Stimulated activated CD4-positive, alpha-beta T cell treated with anti-CD3 and anti-CD28 coated beads, TNF-alpha, amount 100 ng/mL, for 1 hour (primary cell): Measurements from ENCODE around the gene MFAP2.
"Not testable (repeated sequence)": the region's sequence is repeated elsewhere in the genome, so short reads cannot be mapped to it uniquely, and the experiment has no call there.

ENCODE experiments used
- DNase-seq, 3 donors: peaks; one replicate each; pipeline ENCODE4 v3.0.0-alpha.2; 2020; ENCODE audit warnings: low read depth in 3 of 3, low spot score in 1 of 3

The MFAP2 gene

DNA sequence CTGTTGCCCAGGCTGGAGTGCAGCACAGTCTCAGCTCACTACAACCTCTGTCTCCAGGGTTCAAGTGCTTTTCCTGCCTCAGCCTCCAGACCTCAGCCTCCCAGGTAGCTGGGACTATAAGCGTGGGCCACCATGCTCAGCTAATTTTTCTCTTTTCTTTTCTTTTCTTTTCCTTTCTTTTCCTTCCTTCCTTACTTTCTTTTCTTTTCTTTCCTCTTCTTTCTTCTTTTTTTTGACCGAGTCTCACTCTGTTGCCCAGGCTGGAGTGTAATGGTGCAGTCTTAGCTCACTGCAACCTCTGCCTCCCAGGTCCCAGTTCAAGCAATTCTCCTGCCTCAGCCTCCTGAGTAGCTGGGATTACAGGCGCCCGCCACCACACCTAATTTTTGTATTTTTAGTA is 16.3 kb downstream of the MFAP2 start:
- not testable (repeated sequence) for DNase-seq

DNA sequence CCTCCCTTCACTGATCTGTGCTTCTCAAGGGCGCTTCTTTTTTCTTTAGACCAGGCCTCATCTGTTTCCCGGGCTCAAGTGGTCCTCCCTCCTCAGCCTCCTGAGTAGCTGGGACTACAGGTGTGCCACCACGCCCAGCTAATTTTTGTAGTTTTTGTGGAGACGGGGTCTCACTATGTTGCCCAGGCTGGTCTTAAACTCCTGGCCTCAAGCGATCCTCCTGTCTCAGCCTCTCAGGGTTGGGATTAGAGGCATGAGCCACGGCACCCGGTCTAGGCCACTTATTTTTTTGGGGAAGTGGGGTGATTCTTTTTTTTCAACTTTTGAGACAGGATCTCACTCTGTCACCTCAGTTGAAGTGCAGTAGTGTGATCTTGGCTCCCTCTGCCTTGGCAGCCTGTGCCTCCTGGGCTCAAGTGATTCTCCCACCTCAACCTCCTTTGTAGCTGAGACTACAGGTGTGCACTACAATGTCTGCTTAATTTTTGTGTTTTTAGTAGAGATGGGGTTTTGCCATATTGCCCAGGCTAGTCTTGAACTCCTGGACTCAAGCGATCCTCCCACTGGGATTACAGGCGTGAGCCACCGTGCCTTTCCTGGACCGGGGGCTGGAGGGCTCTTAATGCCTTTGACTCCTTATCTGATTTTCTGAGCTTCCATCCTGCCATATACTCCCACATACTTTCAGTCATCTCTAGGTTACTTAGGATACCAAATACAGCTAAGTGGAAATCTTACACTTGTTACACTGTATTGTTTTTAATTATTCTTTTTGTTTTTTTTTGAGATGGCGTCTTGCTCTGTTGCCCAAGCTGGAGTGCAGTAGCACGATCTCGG is 18.9 kb downstream of the MFAP2 start:
- no peak for DNase-seq

- DNase-seq = peak; percentile 43 to 69 (median 51)
Observed at GRCh38 chr1:16960560-16961296, 19.7 kb downstream of the MFAP2 start.

DNA sequence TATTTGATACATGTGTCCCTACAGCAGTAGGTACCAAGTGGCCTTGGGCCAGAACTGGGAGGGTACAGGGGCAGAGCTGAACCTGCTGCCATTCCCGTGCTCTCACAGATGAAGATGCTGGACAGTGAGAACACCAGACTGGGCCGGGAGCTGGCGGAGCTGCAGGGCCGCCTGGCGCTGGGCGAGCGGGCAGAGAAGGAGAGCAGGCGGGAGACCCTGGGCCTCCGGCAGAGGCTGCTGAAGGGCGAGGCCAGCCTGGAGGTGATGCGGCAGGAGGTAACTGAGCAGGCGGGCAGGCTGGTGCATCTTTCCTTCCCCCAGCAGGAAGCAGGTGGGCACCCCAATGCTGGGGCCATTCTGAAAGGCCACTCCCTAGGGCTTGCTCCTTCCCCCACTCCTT is 21.9 kb downstream of the MFAP2 start:
- no peak for DNase-seq

DNA sequence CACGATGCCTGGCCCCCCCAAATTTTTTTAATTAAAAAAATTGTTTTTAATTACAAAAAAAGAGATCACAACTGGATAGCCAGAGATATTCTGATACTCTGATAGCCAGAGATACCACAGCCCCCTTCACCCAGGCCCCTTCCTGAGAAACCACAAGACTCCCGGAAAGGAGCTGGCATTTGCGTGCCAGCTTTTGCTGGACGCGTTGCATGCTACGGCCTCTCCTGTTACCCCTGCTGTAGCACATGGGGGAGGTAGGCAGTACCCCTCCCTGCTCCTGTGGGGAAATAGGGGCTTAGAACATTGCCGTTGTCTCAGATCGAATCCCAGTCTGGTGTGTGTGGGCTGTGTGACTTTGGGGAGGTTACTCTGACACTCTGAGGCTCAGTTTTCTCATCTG is 22.7 kb downstream of the MFAP2 start:
- DNase-seq = no peak

- no peak for DNase-seq
Observed at GRCh38 chr1:16956775-16957174, 23.6 kb downstream of the MFAP2 start.

DNA sequence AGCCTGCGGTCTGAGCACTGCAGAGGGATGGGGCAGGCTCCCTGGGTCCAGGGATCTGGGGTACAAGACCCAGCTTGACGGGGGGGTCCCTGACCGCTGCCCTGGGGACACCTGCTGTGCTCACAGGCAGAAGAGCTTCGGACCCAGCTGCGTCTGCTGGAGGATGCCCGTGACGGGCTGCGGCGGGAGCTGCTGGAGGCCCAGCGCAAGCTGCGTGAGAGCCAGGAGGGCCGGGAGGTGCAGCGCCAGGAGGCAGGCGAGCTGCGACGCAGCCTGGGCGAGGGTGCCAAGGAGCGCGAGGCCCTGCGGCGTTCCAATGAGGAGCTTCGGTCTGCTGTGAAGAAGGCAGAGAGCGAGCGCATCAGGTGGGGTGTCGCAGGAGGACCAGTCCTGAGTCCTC is 25.2 kb downstream of the MFAP2 start:
- DNase-seq = no peak

DNA sequence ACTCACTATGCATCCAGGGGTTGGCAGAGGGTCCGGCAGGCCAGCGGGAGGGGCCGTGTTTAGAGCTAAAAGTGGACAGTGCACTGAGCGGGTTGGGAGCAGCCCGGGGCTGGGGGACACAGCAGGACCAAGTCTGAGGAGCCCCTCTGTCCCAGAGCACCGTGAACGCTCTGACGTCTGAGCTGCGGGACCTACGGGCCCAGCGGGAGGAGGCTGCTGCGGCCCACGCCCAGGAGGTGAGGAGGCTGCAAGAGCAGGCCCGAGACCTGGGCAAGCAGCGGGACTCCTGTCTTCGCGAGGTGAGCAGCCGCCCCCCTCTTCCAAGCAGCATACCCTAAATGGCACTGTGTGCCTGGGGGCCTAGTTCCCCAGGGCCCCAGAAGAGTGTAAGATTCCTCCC is 25.8 kb downstream of the MFAP2 start:
- no peak for DNase-seq

DNA sequence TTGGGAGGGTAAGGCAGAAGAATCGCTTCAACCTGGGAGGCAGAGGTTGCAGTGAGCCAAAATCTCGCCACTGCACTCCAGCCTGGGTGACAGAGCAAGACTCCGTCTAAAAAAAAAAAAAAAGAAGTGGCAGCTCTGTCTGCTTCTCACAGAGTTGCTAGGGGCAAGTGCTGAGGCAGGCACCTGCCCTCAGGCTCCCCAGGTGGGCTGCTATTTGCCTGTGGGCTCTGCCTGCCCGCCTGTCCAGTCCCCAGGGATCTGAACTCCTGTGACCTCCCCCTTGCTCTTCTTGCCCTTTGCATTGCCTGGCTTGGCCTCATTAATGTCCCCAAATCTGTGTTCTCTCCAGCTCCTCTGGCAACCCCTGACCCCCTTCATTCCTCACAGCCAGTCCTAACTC is 28.0 kb downstream of the MFAP2 start:
- not testable (repeated sequence) for DNase-seq

DNA sequence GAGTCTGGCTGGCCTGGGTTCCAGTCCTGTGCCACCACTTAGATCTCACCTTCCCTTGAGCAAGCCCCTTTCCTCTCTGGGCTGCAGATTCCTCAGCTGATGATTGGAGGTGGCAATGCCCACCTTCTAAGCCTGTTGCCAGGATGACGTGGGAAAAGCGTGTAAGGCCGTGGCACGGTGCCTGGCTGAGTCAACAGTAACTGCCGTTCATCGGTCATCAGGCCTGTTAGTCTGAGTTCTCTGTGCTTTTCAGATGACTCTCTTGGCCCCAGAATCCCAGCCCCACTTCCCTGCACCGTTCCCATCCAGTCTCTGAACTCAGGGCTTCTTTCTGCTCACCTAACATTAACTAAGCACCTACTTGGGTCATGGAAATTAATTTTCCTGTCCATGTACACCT is 31.4 kb downstream of the MFAP2 start:
- not testable (repeated sequence) for DNase-seq

GRCh38 chr1:16948282-16948891 is 32.0 kb downstream of the MFAP2 start:
- not testable (repeated sequence) for DNase-seq

DNA sequence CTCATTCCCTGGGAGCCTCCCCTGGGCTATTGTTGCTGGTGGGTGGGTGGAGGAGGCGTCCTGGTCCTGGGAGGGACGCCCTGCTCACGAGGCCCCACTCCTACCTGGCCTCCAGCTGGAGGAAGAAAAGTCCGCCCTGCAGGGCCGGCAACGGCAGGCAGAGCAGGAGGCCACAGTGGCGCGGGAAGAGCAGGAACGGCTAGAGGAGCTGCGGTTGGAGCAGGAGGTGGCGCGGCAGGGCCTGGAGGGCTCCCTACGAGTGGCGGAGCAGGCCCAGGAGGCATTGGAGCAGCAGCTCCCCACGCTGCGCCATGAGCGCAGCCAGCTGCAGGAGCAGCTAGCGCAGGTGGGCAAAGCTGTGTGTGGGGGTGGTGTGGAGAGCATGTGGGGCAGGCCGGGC is 33.8 kb downstream of the MFAP2 start:
- no peak for DNase-seq

- not testable (repeated sequence) for DNase-seq
Observed at GRCh38 chr1:16946185-16946584, 34.2 kb downstream of the MFAP2 start.

DNA sequence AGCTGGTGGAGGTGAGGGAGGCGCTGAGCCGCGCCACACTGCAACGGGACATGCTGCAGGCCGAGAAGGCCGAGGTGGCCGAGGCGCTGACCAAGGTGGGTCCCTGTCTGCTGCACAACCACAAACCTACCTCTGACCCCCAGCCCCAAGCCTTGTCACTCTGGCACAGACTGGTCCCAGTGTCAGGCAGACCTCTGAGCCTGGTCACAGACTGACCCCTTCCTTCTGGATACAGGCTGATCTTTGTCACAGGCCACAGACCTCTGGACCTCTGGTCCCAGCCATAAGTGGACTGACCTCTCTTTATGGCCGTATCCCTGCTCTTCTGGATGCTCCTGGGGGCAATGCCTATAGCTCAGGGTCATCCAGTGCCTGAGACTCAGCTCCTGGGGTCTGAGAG is 34.9 kb downstream of the MFAP2 start:
- DNase-seq = not testable (repeated sequence)

DNA sequence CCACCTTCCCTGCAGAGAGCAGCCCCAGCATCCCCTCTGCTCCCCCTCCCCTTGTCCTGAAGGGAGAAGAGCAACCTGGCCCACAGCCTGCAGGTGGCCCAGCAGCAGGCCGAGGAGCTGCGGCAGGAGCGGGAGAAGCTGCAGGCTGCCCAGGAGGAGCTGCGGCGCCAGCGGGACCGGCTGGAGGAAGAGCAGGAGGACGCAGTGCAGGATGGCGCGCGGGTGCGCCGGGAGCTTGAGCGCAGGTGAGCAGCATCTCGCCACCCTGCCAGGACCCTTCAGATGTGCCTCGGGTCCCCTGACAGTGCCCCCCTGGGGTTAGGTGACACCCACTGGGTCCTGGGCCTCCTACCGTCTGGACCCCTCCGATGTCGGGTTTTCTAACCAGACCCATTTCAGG is 36.4 kb downstream of the MFAP2 start:
- no peak for DNase-seq

DNA sequence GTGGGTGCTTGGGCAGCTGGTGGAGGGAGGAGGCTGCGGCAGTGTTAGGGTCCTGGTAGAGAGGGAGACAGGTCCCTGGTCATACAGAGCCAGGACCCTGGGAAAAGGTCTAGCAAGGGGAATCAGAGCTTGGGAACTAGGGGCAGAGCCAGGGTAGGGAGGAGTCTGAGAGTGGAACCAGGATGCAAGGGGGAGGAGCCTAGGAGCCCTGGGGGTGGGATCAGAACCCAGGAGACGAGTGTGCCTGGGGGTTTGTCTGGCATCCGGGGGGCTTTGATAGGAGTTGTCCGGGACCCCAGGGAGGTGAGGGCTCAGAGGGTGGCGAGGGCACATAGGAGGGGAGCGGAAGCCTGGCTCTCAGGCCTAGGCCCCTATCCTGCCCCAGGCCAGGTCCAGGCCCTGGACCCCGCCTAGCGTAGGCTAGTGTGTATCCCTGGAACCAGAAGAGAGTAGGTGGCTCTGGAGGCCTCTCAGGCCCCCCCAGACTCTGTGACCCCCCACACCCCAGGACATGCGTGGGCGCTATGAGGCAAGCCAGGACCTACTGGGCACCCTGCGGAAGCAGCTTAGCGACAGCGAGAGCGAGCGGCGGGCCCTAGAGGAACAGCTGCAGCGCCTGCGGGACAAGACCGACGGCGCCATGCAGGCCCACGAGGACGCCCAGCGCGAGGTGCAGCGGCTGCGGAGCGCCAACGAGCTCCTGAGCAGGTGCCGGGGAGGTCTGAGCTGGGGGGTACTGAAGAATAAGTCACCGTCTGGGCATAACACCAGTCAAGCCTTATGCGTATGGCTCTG is 40.8 kb downstream of the MFAP2 start:
- not testable (repeated sequence) for DNase-seq

DNA sequence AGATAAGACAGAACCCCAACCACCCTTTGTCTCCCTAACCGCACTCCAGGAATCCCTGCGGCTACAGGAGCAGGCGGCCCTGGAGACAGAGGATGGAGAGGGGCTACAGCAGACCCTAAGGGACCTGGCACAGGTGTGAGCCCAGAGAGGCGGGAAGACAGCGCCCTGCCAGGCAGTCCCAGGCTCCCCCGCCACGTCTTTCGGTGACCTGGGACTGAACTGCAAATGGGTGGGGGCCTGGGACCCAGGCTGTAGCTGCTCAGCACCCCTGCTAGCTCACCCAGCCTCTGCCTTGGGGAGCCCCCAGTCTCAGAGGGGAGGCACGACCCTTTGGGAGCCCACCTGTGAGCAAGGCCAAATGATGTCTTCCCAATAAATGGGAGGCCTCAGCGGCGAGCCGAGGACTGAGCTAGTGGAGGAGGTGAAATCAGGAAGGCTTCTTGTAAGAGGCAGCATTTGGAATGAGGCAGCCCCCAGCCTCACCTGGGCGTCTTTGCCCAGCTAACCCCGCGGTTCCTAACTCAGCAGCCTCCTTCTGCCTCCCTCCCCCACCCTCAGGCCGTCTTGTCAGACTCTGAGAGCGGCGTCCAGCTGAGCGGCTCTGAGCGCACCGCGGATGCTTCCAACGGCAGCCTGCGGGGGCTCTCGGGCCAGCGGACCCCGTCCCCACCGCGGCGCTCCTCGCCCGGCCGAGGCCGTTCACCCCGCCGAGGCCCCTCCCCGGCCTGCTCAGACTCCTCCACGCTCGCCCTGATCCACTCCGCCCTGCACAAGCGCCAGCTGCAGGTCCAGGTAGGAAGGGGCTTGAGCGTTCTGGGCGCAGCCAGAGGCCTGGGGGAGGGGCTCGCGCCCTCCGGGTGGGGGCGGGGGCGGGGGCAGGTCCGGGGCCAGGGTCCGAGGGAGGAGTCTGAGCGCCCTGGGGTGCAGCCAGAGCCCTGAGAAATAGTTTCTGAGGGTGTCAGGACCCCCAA is 41.8 kb downstream of the MFAP2 start:
- DNase-seq = no peak

GRCh38 chr1:16936580-16936979 is 43.8 kb downstream of the MFAP2 start:
- DNase-seq = not testable (repeated sequence)

- not testable (repeated sequence) for DNase-seq
Observed at GRCh38 chr1:16933945-16934344, 46.5 kb downstream of the MFAP2 start.
